A549 (cell line): ENCODE measurements around the gene CHD6.

Source experiments
- BHLHE40 ChIP-seq: IDR thresholded peaks from 2 replicates; pipeline ENCODE4 v1.6.1; 2012; ENCODE audit warnings: low read depth, low read length, inconsistent platforms
- EP300 ChIP-seq, 2 experiments: fragments of >200 bp; sonication (Bioruptor Twin); formaldehyde crosslinking; IDR thresholded peaks; 2 replicates in 1 of 2; 3 replicates in 1 of 2; pipeline ENCODE4 v1.6.1; 2016 to 2017
- JUN ChIP-seq, 2 experiments: fragments of >200 bp; sonication (Bioruptor Twin); formaldehyde crosslinking; IDR thresholded peaks; 2 replicates in 1 of 2; 3 replicates in 1 of 2; pipeline ENCODE4 v1.6.1; 2016 to 2017
- JUNB ChIP-seq: fragments of >200 bp; sonication (Bioruptor Twin); formaldehyde crosslinking; IDR thresholded peaks from 2 replicates; pipeline ENCODE4 v1.6.1; 2016
- POLR2A ChIP-seq: IDR thresholded peaks from 2 replicates; pipeline ENCODE4 v1.6.1; 2012; ENCODE audit warnings: mild to moderate bottlenecking, low read length
- RFX5 ChIP-seq: fragments of 450-650 bp; IDR thresholded peaks from 2 replicates; pipeline ENCODE4 v1.7.1; 2014; ENCODE audit warnings: antibody characterized with exemption, mild to moderate bottlenecking, moderate library complexity
- SMC3 ChIP-seq: fragments of >200 bp; sonication (Bioruptor Twin); formaldehyde crosslinking; IDR thresholded peaks from 3 replicates; pipeline ENCODE4 v1.6.1; 2018; ENCODE audit warnings: inconsistent platforms
- ZFP36 ChIP-seq: fragments of 450-650 bp; IDR thresholded peaks from 2 replicates; pipeline ENCODE4 v1.6.1; 2014; ENCODE audit warnings: borderline replicate concordance; ENCODE audit not compliant: partially characterized antibody
- TF ChIP-seq, protein P1 (sequence below): fragments of 200-600 bp; sonication (generic); IDR thresholded peaks from 2 replicates; pipeline ENCODE4 v1.6.1; 2016; ENCODE audit warnings: antibody characterized with exemption, mild to moderate bottlenecking, moderate library complexity
- TF ChIP-seq, protein P2 (sequence below): fragments of >200 bp; sonication (Bioruptor Twin); formaldehyde crosslinking; IDR thresholded peaks from 3 replicates; pipeline ENCODE4 v1.5.1; 2016
- TF ChIP-seq, protein P3 (sequence below): IDR thresholded peaks from 2 replicates; pipeline ENCODE4 v1.6.1; 2012
- TF ChIP-seq, protein P4 (sequence below): fragments of 450-650 bp; IDR thresholded peaks from 2 replicates; pipeline ENCODE4 v1.6.1; 2014; ENCODE audit warnings: antibody characterized with exemption

DNA sequence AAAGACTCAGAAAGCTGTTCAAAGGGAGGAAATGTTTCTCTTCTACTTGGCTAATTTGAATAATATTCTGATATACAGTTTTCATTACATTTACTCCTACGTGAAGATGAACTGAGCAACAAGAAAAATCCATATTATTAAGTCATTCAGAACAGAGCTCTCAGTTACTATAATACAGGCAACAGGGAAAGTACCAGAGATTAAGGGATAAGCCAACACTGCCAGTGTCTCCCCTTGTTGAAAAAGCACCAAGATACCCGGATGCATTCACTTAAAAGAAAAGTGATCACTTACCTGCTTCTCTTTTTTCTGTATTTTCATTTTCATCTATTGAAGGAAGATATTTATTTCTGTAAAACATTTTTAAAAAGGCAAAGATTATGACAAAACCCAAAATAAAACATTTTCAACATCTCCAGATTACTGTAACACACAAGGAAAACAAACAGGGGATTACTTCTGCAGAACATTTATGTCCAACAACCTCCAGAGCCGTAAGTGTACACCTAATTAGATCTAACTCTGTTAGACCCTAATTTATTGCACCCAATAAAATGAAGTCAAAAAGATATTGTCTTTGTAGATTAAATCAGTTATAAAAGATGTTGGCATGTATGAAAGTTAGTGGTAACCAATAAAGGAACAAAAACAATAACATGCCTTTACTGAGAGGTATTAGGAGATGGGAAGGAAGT lies 67.0 kb downstream of the CHD6 start:
- TF ChIP-seq EP300 (IDR thresholded peaks at IDR 0.05) (no peak), JUNB (no peak), ZFP36 (no peak), BHLHE40 (no peak), RFX5 (no peak), JUN (IDR thresholded peaks at IDR 0.05) (no peak), POLR2A (no peak), SMC3 (no peak)
- TF ChIP-seq, protein P1, sequence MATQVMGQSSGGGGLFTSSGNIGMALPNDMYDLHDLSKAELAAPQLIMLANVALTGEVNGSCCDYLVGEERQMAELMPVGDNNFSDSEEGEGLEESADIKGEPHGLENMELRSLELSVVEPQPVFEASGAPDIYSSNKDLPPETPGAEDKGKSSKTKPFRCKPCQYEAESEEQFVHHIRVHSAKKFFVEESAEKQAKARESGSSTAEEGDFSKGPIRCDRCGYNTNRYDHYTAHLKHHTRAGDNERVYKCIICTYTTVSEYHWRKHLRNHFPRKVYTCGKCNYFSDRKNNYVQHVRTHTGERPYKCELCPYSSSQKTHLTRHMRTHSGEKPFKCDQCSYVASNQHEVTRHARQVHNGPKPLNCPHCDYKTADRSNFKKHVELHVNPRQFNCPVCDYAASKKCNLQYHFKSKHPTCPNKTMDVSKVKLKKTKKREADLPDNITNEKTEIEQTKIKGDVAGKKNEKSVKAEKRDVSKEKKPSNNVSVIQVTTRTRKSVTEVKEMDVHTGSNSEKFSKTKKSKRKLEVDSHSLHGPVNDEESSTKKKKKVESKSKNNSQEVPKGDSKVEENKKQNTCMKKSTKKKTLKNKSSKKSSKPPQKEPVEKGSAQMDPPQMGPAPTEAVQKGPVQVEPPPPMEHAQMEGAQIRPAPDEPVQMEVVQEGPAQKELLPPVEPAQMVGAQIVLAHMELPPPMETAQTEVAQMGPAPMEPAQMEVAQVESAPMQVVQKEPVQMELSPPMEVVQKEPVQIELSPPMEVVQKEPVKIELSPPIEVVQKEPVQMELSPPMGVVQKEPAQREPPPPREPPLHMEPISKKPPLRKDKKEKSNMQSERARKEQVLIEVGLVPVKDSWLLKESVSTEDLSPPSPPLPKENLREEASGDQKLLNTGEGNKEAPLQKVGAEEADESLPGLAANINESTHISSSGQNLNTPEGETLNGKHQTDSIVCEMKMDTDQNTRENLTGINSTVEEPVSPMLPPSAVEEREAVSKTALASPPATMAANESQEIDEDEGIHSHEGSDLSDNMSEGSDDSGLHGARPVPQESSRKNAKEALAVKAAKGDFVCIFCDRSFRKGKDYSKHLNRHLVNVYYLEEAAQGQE, result no peak
- TF ChIP-seq, protein P2, sequence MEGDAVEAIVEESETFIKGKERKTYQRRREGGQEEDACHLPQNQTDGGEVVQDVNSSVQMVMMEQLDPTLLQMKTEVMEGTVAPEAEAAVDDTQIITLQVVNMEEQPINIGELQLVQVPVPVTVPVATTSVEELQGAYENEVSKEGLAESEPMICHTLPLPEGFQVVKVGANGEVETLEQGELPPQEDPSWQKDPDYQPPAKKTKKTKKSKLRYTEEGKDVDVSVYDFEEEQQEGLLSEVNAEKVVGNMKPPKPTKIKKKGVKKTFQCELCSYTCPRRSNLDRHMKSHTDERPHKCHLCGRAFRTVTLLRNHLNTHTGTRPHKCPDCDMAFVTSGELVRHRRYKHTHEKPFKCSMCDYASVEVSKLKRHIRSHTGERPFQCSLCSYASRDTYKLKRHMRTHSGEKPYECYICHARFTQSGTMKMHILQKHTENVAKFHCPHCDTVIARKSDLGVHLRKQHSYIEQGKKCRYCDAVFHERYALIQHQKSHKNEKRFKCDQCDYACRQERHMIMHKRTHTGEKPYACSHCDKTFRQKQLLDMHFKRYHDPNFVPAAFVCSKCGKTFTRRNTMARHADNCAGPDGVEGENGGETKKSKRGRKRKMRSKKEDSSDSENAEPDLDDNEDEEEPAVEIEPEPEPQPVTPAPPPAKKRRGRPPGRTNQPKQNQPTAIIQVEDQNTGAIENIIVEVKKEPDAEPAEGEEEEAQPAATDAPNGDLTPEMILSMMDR, result no peak
- TF ChIP-seq, protein P3, sequence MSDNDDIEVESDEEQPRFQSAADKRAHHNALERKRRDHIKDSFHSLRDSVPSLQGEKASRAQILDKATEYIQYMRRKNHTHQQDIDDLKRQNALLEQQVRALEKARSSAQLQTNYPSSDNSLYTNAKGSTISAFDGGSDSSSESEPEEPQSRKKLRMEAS, result no peak
- TF ChIP-seq, protein P4, sequence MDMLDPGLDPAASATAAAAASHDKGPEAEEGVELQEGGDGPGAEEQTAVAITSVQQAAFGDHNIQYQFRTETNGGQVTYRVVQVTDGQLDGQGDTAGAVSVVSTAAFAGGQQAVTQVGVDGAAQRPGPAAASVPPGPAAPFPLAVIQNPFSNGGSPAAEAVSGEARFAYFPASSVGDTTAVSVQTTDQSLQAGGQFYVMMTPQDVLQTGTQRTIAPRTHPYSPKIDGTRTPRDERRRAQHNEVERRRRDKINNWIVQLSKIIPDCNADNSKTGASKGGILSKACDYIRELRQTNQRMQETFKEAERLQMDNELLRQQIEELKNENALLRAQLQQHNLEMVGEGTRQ, result no peak
